K562 (cell line): Measurements from ENCODE around the gene ACSF2. TPM values are rescaled to one million over a fixed set of nuclear protein-coding genes. Genes with fewer than 3 reads are reported as not detected.

Experiments used
- ATAC-seq: fragments of 200-7000 bp; cut with Tn5 transposase; 3 replicates; pipeline ENCODE4 v1.9.1; 2020; ENCODE audit warnings: moderate library complexity
- BruUV-seq: library from RNA; stranded (reverse); fragments of 400-500 nt; replicated peaks from 2 replicates; lab custom pipeline; 2021; lab: Mats Ljungman, UMichigan
- CTCF ChIA-PET: fragments of 300-600 bp; formaldehyde crosslinking; extraction: SDS; loops from one replicate; lab custom pipeline; 2021; ENCODE audit warnings: low intra/inter-chr PET ratio; lab: Yijun Ruan, JAX
- POLR2A ChIA-PET: fragments of 300-600, 350-650 bp; sonication (Branson Sonifier 250); formaldehyde crosslinking; extraction: SDS; loops from one replicate; lab custom pipeline; 2021; ENCODE audit warnings: antibody characterized with exemption, inconsistent platforms; lab: Yijun Ruan, JAX
- DNase-seq, 4 experiments: peaks; one replicate each; pipeline versions ENCODE4 v3.0.0 to v3.0.0-alpha.2; 2011 to 2018; ENCODE audit warnings: low spot score in 3 of 4, mixed read lengths in 3 of 4; ENCODE audit errors: extremely low read depth in 1 of 4
- FAIRE-seq: peaks from 2 replicates; lab custom pipeline; 2011; peaks lifted over from hg19 to GRCh38; lab: Jason Lieb, UNC
- H2AFZ ChIP-seq: 2 replicates; pipeline ENCODE4 v1.6.0; 2011; ENCODE audit warnings: low read depth, low read length, control low read depth, inconsistent platforms
- H3K27ac ChIP-seq: fragments of 200-600 bp; 3 replicates; pipeline ENCODE4 v1.8.0; 2011; ENCODE audit warnings: low read depth, mild to moderate bottlenecking, control low read depth, inconsistent platforms, low read length, moderate library complexity, mixed read lengths; ENCODE audit errors: extremely low read depth
- H3K27me3 ChIP-seq, 2 experiments: fragments of 300-600 bp in 1 of 2; 2 replicates in 1 of 2; 3 replicates in 1 of 2; pipeline versions ENCODE4 v1.6.0 to v1.8.0; 2011; ENCODE audit warnings: inconsistent platforms in 2 of 2, low read length in 2 of 2, mild to moderate bottlenecking in 1 of 2, mixed read lengths in 1 of 2, moderate library complexity in 1 of 2; ENCODE audit not compliant: control insufficient read depth in 2 of 2, insufficient read depth in 2 of 2
- H3K36me3 ChIP-seq: fragments of 300-600 bp; 3 replicates; pipeline ENCODE4 v1.8.0; 2011; ENCODE audit warnings: mild to moderate bottlenecking, low read length, inconsistent platforms; ENCODE audit not compliant: control insufficient read depth, insufficient read depth
- H3K4me1 ChIP-seq, 2 experiments: fragments of 200-600 bp in 1 of 2; replicated peaks in 1 of 2; 2 replicates in 1 of 2; 3 replicates in 1 of 2; pipeline versions ENCODE4 v1.5.1 to v1.8.0; 2011; ENCODE audit warnings: inconsistent platforms in 2 of 2, low read length in 2 of 2, mild to moderate bottlenecking in 1 of 2, mixed read lengths in 1 of 2, moderate library complexity in 1 of 2; ENCODE audit not compliant: control insufficient read depth in 2 of 2, insufficient read depth in 2 of 2
- H3K4me2 ChIP-seq: 2 replicates; pipeline ENCODE4 v1.6.1; 2011; ENCODE audit warnings: low read length, control low read depth, inconsistent platforms, mixed read lengths; ENCODE audit not compliant: insufficient read depth
- H3K4me3 ChIP-seq: fragments of 200-600 bp; sonication (generic), shearing (Covaris generic); 2 replicates; pipeline ENCODE4 v1.5.1; 2016; ENCODE audit warnings: control low read depth, inconsistent platforms
- H3K79me2 ChIP-seq: fragments of 200-600 bp; 3 replicates; pipeline ENCODE4 v1.8.0; 2011; ENCODE audit warnings: low read length, inconsistent platforms; ENCODE audit not compliant: control insufficient read depth, insufficient read depth
- H3K9ac ChIP-seq, 2 experiments: 2 replicates each; pipeline versions ENCODE4 v1.6.0 to v1.6.1; 2011; ENCODE audit warnings: low read depth in 2 of 2, low read length in 2 of 2, control low read depth in 1 of 2, inconsistent platforms in 1 of 2, mild to moderate bottlenecking in 1 of 2, mixed read lengths in 1 of 2; ENCODE audit not compliant: insufficient read depth in 1 of 2
- H3K9me1 ChIP-seq: one replicate; pipeline ENCODE4 v1.6.0; 2011; ENCODE audit warnings: inconsistent platforms, mild to moderate bottlenecking, low read length, moderate library complexity; ENCODE audit not compliant: control insufficient read depth, insufficient read depth
- H3K9me3 ChIP-seq: replicated peaks from 2 replicates; pipeline ENCODE4 v1.5.1; 2011; ENCODE audit warnings: low read depth, low read length, inconsistent platforms; ENCODE audit not compliant: control insufficient read depth, insufficient read depth
- H4K20me1 ChIP-seq: replicated peaks from 2 replicates; pipeline ENCODE4 v1.6.1; 2011; ENCODE audit warnings: low read length, inconsistent platforms, mixed read lengths; ENCODE audit not compliant: control insufficient read depth, insufficient read depth
- BACH1 ChIP-seq: fragments of 200-800 bp; sonication (Bioruptor generic); IDR thresholded peaks from 2 replicates; pipeline ENCODE4 v1.6.1; 2016; ENCODE audit warnings: missing genetic modification characterization, missing compliant biosample characterization
- CC2D1A ChIP-seq: fragments of 450-650 bp; IDR thresholded peaks from 2 replicates; pipeline ENCODE4 v1.6.1; 2017; ENCODE audit warnings: mild to moderate bottlenecking
- CHCHD3 ChIP-seq: fragments of 250-450 bp; sonication (Bioruptor Pico); IDR thresholded peaks from 2 replicates; pipeline ENCODE4 v2.1.2; 2022; ENCODE audit warnings: mild to moderate bottlenecking
- JUND ChIP-seq, 2 experiments: IDR thresholded peaks; 2 replicates in 1 of 2; 3 replicates in 1 of 2; pipeline ENCODE4 v1.6.1; 2011; ENCODE audit warnings: borderline replicate concordance in 2 of 2, low read depth in 2 of 2, low read length in 2 of 2, improper control_type of control experiment in 1 of 2, missing biosample characterization in 1 of 2, missing genetic modification characterization in 1 of 2, missing genetic modification reagents in 1 of 2
- MCM7 ChIP-seq, 2 experiments: fragments of 450-650 bp; IDR thresholded peaks; 2 replicates each; pipeline ENCODE4 v1.6.1; 2016 to 2018
- NCOR1 ChIP-seq: fragments of 450-650 bp; IDR thresholded peaks from 2 replicates; pipeline ENCODE4 v1.6.1; 2016; ENCODE audit warnings: mild to moderate bottlenecking, moderate library complexity
- NR3C1 ChIP-seq: sonication (generic); formaldehyde crosslinking; IDR thresholded peaks from 2 replicates; pipeline ENCODE4 v1.8.1; 2022; ENCODE audit warnings: missing genetic modification reagents
- NRF1 ChIP-seq, 2 experiments: fragments of 450-650 bp; IDR thresholded peaks in 1 of 2; conservative IDR thresholded peaks in 1 of 2; 2 replicates each; pipeline ENCODE4 v1.6.1; 2014; ENCODE audit warnings: mild to moderate bottlenecking in 2 of 2
- POLR2AphosphoS5 ChIP-seq: IDR thresholded peaks from 2 replicates; pipeline ENCODE4 v1.6.1; 2011; ENCODE audit warnings: mild to moderate bottlenecking, low read depth, low read length, moderate library complexity; ENCODE audit not compliant: control insufficient read depth, insufficient read depth
- POLR3A ChIP-seq: IDR thresholded peaks from 2 replicates; pipeline ENCODE4 v1.6.1; 2011; ENCODE audit warnings: borderline replicate concordance, mild to moderate bottlenecking, moderate library complexity; ENCODE audit not compliant: insufficient read length, insufficient read depth; ENCODE audit errors: extremely low read depth
- TAF9B ChIP-seq: fragments of 450-650 bp; IDR thresholded peaks from 2 replicates; pipeline ENCODE4 v1.6.1; 2018; ENCODE audit warnings: mild to moderate bottlenecking; ENCODE audit not compliant: partially characterized antibody
- WHSC1 ChIP-seq: IDR thresholded peaks from one replicate; pipeline ENCODE4 v1.6.1; 2012; ENCODE audit warnings: low read length, control low read depth, inconsistent platforms
- ZC3H4 ChIP-seq: sonication (generic); formaldehyde crosslinking; IDR thresholded peaks from 2 replicates; pipeline ENCODE4 v1.9.0; 2021; ENCODE audit warnings: missing genetic modification reagents, borderline replicate concordance
- ZNF324 ChIP-seq: fragments of 250-450 bp; sonication (Bioruptor Pico); IDR thresholded peaks from 2 replicates; pipeline ENCODE4 v1.4.0; 2020; ENCODE audit warnings: mild to moderate bottlenecking
- ZZZ3 ChIP-seq: fragments of 450-650 bp; IDR thresholded peaks from 2 replicates; pipeline ENCODE4 v1.6.1; 2016; ENCODE audit warnings: antibody characterized with exemption, mild to moderate bottlenecking, moderate library complexity
- WGBS: fragments of 100-300 bp; shearing (Covaris generic); methylation state at CpG from one replicate; pipeline ENCODE4 v1.1.6; 2016; ENCODE audit warnings: low coverage, mixed read lengths; ENCODE audit not compliant: insufficient coverage; ENCODE audit errors: missing lambda C conversion rate; 5-methylcytosine and 5-hydroxymethylcytosine counted together
- in situ Hi-C: fragments of 300-500 bp; cut with MboI; formaldehyde crosslinking; loops from 4 replicates; pipeline ENCODE4 v1.15.0; 2018; ENCODE audit warnings: inconsistent platforms, mixed read lengths
- intact Hi-C: fragments of 100-400 bp; cut with micrococcal nuclease; formaldehyde crosslinking; loops from 2 replicates; pipeline ENCODE4 v1.14.2; 2022
- polyA plus RNA-seq, 8 experiments: library from polyadenylated mRNA; depleted of rRNA in 4 of 8; stranded (reverse) in 5 of 8; unstranded in 3 of 8; fragments of >200 nt; fragmentation: Nextera tagmentation in 2 of 8; fragmentation: Illumina TruSeq in 1 of 8; extraction: Ambion mirVana in 2 of 8; extraction: Trizol in 1 of 8; gene quantifications; 2 replicates each; pipeline versions ENCODE4 v1.2.1 to v1.2.3, GENCODE V29; 2011 to 2014; ENCODE audit warnings: inconsistent platforms in 1 of 8, missing spikeins in 1 of 8
- total RNA-seq, 7 experiments: library from RNA; depleted of rRNA in 6 of 7; stranded (reverse); fragments of >200 nt in 6 of 7; fragmentation: Illumina TruSeq in 2 of 7; extraction: Trizol in 2 of 7; gene quantifications; 2 replicates each; pipeline versions ENCODE4 v1.2.1 to v1.2.3, GENCODE V29; 2011 to 2021; ENCODE audit warnings: low replicate concordance in 1 of 7
- TF ChIP-seq, protein P1 (sequence below), 2 experiments: fragments of 450-650 bp in 1 of 2; sonication (generic) in 1 of 2; formaldehyde crosslinking in 1 of 2; IDR thresholded peaks in 1 of 2; conservative IDR thresholded peaks in 1 of 2; 2 replicates each; pipeline versions ENCODE4 v1.6.1 to v1.8.1; 2016 to 2023; ENCODE audit warnings: mild to moderate bottlenecking in 2 of 2, moderate library complexity in 2 of 2, inconsistent platforms in 1 of 2, missing genetic modification reagents in 1 of 2

The ACSF2 gene
- total and polyA plus RNA-seq, 9 of the 15 experiments (the other 6 are each of a cell fraction or from before 2014, with no cell fraction given): 0.89 to 6.1 (median 3.5) TPM

DNA sequence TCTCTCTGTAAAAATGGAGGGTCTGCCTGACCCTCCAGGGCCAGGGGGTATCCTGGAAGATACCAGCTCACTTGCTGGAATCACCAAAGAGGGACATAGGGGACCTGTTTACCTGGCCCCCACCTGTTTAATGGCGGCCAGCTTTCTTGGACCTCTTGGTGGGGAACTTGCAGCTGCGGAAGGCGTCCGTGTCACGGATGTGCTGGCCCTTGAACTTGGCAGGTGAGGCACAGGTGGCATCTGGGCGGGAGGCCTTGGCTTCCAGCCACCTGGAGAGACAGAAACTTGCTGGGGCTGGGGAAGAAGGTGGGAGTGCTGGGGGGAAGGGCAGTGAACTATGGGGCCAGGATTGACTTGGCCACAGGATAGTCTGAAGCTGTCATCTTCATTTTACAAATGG is 39.2 kb downstream of the ACSF2 start (continued):
- TF ChIP-seq, protein P1, sequence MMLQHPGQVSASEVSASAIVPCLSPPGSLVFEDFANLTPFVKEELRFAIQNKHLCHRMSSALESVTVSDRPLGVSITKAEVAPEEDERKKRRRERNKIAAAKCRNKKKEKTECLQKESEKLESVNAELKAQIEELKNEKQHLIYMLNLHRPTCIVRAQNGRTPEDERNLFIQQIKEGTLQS (IDR thresholded peaks at IDR 0.05): no peak
- TF ChIP-seq, protein P1 (CRISPR knock-in tag; conservative IDR thresholded peaks at IDR 0.05): no peak
- TF ChIP-seq, all 486 proteins: peak for 0

DNA sequence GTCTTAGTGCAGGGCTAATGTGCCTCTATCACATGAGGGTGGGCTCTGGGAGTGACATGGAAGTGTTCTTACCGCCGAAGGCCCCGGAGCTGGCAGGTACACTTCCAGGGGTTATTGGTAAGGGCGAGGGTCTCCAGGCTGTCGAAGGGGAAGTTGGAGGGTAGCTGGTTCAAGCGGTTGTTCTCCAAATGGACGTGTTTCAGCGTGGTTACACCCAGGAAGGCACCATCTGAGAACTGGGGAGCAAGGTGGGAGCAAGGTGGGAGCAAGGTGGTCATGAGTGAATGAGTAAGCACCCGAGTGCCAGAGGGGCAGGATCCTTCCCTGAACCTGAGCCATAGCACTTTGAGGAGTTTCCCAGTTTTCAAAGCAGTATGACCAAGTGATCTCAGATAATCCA is 39.6 kb downstream of the ACSF2 start:
- 23% methylated on average over 9 of the region's 9 CpGs for WGBS
- no peaks in the 10 kb centered on the region for H3K79me2 ChIP-seq
- CTCF ChIA-PET: no interaction called here
- no peaks in the 10 kb centered on the region for H3K9me3 ChIP-seq
- TF ChIP-seq TAF9B (no peak), NCOR1 (no peak), ZNF324 (CRISPR knock-in tag) (no peak), JUND (IDR thresholded peaks at IDR 0.05; ENCODE audit: borderline replicate concordance, low read depth, low read length) (no peak), JUND (tag; IDR thresholded peaks at IDR 0.05; ENCODE audit: borderline replicate concordance, low read depth, low read length) (no peak), CC2D1A (no peak), CHCHD3 (CRISPR knock-in tag) (no peak), NRF1 (conservative IDR thresholded peaks at IDR 0.05 in 1 of 2, IDR thresholded peaks at IDR 0.05 in 1 of 2) (no peak), BACH1 (tag) (no peak), POLR3A (no peak), WHSC1 (no peak), ZC3H4 (CRISPR knock-in tag) (no peak), NR3C1 (CRISPR knock-in tag) (no peak), MCM7 (IDR thresholded peaks at IDR 0.05) (no peak), POLR2AphosphoS5 (no peak), ZZZ3 (no peak)
- TF ChIP-seq, all 486 proteins: peak for 0
- Histone ChIP-seq H3K9me1 (no peaks in the 10 kb centered on the region), H3K9ac (no peak overlapping the region), H4K20me1 (peaks cover 16% of the 10 kb centered on the region), H3K4me3 (no peak overlapping the region), H2AFZ (no peak overlapping the region), H3K36me3 (no peaks in the 10 kb centered on the region), H3K27me3 (peaks cover 19 to 84% of the 10 kb centered on the region in 2 experiments; a peak in 4 of 5 replicates), H3K4me2 (no peak overlapping the region), H3K27ac (no peak overlapping the region), H3K4me1 (peaks cover 0 to 22% of the 10 kb centered on the region in 2 experiments; a peak in 2 of 5 replicates)
- FAIRE-seq (no peak), ATAC-seq (no peak), DNase-seq (no peak)
- in situ Hi-C loops: no loop called here
- POLR2A ChIA-PET: interaction anchor here (1.2 kb wide), 1 partner anchor 14 kb away, joined by 3 read pairs; no protein-coding TSS in a partner anchor
- BruUV-seq: no TSS peak
- intact Hi-C loops: no loop called here
